ENCODE measurements around the gene MAGEA4.

MAGEA4 gene

GRCh38 chrX:151929126-151929525 is 16.4 kb downstream of the MAGEA4 start:
- DNase-seq (ENCODE audit: low read depth in 2 of 2) = no peak

- no peak for DNase-seq (ENCODE audit: low read depth in 2 of 2)
These were observed 22.7 kb downstream of the MAGEA4 start for GRCh38 chrX:151935358-151935757.

- no peak for DNase-seq (ENCODE audit: low read depth in 2 of 2)
These were observed 25.5 kb downstream of the MAGEA4 start for GRCh38 chrX:151938172-151938571.

- no peak for DNase-seq (ENCODE audit: low read depth in 2 of 2)
These were observed 42.0 kb downstream of the MAGEA4 start for GRCh38 chrX:151954730-151955129.

- no peak for DNase-seq (ENCODE audit: low read depth in 2 of 2)
These were observed 45.4 kb downstream of the MAGEA4 start for GRCh38 chrX:151958101-151958500.

GRCh38 chrX:151962034-151962433 is 49.3 kb downstream of the MAGEA4 start:
- DNase-seq (ENCODE audit: low read depth in 2 of 2) = no peak

GRCh38 chrX:151966236-151966635 is 53.5 kb downstream of the MAGEA4 start:
- no peak for DNase-seq (ENCODE audit: low read depth in 2 of 2)

- no peak for DNase-seq (ENCODE audit: low read depth in 2 of 2)
These were observed 57.3 kb downstream of the MAGEA4 start for GRCh38 chrX:151970027-151970426.

- DNase-seq (ENCODE audit: low read depth in 2 of 2) = no peak
These were observed 58.0 kb downstream of the MAGEA4 start for GRCh38 chrX:151970661-151971060.

GRCh38 chrX:151973060-151973661 is 60.5 kb downstream of the MAGEA4 start:
- no peak for DNase-seq (ENCODE audit: low read depth in 2 of 2)

GRCh38 chrX:151973851-151974335 is 61.2 kb downstream of the MAGEA4 start:
- no peak for DNase-seq (ENCODE audit: low read depth in 2 of 2)

All from stimulated activated CD4-positive, alpha-beta T cell treated with anti-CD3 and anti-CD28 coated beads, Interleukin-1b, Interleukin-23, amount 100 ng/mL, for 4 hours (primary cell).